ENCODE measurements around the gene GTPBP10.
"Not testable (repeated sequence)": the region's sequence is repeated elsewhere in the genome, so short reads cannot be mapped to it uniquely, and the experiment has no call there.

Gene GTPBP10

GRCh38 chr7:90349305-90349704 lies 2.8 kb downstream of the GTPBP10 start:
- in situ Hi-C loops (cut with MboI; ENCODE audit: low pct_unique_long_range_greater_than_20kb, low sequenced_read_pairs) = no loop called here
- no peak for DNase-seq

DNA sequence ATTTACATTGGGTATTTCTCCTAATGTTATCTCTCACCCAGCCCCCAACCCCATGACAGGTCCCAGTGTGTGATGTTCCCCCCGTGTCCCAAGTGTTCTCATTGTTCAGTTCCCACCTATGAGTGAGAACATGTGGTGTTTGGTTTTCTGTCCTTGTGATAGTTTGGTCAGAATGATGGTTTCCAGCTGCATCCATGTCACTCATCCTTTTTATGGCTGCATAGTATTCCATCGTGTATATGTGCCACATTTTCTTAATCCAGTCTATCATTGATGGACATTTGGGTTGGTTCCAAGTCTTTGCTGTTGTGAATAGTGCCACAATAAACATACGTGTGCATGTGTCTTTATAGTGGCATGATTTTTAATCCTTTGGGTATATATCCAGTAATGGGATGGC lies 3.5 kb downstream of the GTPBP10 start:
- in situ Hi-C loops (cut with MboI; ENCODE audit: low pct_unique_long_range_greater_than_20kb, low sequenced_read_pairs); DNase-seq: not testable (repeated sequence)

DNA sequence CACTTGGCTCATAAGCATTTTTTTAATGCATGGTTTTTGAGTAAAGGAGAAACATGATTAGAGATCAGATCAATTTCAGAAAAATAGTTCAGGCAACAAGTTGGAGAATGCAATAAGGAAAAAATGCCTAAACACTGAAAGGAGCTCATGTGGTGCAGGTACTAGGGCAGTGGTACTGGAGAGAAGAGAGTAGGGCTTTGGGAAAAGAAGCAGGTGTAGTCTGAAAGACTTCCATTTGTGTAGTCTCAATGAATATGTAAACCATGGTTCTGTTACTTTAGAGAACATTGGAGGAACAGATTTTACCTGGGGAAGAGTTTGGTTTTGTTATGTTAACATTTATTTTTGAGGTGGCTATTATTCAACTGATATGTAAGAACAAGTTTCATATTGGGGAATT lies 5.5 kb downstream of the GTPBP10 start:
- in situ Hi-C loops (cut with MboI; ENCODE audit: low pct_unique_long_range_greater_than_20kb, low sequenced_read_pairs) = no loop called here
- DNase-seq = no peak

DNA sequence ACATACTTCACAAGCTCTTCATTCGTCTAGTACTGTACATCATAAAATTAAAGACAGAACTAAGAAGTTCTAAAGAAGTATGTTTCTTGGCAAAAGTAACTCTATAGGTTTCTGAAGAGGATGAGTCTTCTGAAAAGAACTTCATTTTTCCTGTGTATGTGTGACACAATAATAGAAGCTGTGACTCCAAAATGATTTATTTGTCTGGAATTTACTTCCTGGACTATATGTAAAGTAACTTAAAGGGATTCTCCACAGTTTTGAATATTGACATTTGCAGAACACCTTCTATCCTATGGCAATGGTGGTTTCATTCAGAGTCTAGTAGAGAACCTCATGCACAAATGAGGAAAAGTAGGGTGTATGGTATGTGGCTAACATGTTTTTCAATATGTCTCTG lies 36.9 kb downstream of the GTPBP10 start:
- in situ Hi-C loops (cut with MboI; ENCODE audit: low pct_unique_long_range_greater_than_20kb, low sequenced_read_pairs) = no loop called here
- DNase-seq = no peak

DNA sequence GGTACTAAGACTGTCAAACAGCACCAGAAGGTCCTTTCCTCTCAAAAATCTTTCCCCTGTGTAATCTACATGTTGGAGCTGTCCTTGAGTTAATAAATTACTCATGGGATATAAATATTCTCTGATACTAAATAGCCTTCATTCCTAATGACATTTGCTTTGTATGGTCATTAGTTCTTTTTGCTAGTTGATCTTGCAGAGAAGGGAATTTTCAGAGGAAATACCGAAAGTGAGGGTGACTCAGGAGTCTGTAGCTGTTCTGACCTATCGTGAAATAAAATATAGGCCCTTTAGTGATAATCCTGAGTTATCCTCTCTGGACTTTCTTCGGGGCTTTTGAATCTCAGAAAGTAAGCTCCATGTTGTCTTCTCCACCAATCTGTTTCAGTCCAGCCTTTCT lies 37.3 kb downstream of the GTPBP10 start:
- in situ Hi-C loops (cut with MboI; ENCODE audit: low pct_unique_long_range_greater_than_20kb, low sequenced_read_pairs) = no loop called here
- DNase-seq = no peak

GRCh38 chr7:90384433-90384832 lies 37.9 kb downstream of the GTPBP10 start:
- in situ Hi-C loops (cut with MboI; ENCODE audit: low pct_unique_long_range_greater_than_20kb, low sequenced_read_pairs) = no loop called here

GRCh38 chr7:90387470-90388240 lies 41.1 kb downstream of the GTPBP10 start:
- no peak for DNase-seq
- in situ Hi-C loops (cut with MboI; ENCODE audit: low pct_unique_long_range_greater_than_20kb, low sequenced_read_pairs) = no loop called here

More at GRCh38 chr7:90384433-90384832, 37.9 kb downstream of the GTPBP10 start:
- DNase-seq = no peak

DNA sequence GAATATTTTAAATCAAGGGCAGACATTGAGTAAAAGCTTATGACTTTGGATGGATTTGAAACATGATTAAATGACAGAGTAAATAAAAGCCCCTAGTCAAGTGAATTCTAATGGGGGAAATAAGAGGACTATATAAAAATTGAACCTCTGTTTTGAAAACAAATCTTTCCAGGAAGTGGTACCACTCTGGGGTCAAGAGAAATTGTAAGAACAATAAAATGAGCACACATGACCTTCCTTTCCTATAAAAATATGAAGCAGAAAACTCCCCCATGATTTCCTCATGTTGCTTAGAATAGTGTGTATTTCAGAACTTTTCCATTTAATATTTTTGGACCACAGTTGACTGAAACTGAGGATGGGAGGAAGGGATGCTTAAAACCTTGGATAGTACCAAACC lies 44.4 kb downstream of the GTPBP10 start:
- in situ Hi-C loops (cut with MboI; ENCODE audit: low pct_unique_long_range_greater_than_20kb, low sequenced_read_pairs) = no loop called here
- no peak for DNase-seq

GRCh38 chr7:90391488-90391887 lies 45.0 kb downstream of the GTPBP10 start:
- in situ Hi-C loops (cut with MboI; ENCODE audit: low pct_unique_long_range_greater_than_20kb, low sequenced_read_pairs) = no loop called here
- DNase-seq = no peak

DNA sequence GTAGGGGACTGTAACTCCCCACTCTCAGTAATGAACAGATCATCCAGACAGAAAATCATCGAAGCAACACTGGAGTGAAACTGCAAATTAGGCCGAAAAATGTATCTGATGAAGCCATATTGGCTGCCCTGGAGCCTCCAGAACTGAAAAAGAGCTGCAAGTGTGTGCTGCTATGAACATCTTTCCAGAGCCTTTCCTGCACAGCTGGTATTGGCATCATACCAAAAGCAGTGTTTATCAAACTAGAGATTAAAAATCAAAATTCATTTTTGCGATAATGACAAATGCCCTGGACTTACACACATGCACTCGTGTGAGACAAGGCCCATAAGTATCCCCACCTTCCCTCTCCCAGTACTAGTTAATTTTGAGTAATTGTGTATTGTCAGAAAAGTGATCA lies 49.9 kb downstream of the GTPBP10 start:
- no peak for DNase-seq
- in situ Hi-C loops (cut with MboI; ENCODE audit: low pct_unique_long_range_greater_than_20kb, low sequenced_read_pairs) = no loop called here

DNA sequence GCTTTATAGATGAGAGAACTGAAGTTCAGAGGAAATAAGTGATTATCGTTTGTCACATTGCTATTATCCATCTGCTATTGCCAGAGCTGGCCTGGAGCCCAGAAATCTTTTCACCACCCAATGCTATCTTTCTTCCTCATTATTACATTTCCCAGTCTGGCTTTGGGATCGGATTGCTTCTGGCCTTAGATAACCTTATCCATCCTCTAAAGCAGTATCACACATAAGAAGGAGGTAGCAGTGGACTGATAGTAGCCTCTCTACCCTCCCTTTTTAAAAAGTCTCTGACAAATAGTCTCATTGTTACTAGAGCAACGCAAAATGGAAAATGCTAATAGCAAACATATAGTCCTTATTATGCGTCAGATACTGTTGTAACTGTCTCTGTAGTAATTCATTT lies 55.5 kb downstream of the GTPBP10 start:
- DNase-seq = no peak
- in situ Hi-C loops (cut with MboI; ENCODE audit: low pct_unique_long_range_greater_than_20kb, low sequenced_read_pairs) = no loop called here

GRCh38 chr7:90402785-90403173 lies 56.3 kb downstream of the GTPBP10 start:
- in situ Hi-C loops (cut with MboI; ENCODE audit: low pct_unique_long_range_greater_than_20kb, low sequenced_read_pairs) = no loop called here
- DNase-seq = no peak

GRCh38 chr7:90403174-90404113 lies 56.9 kb downstream of the GTPBP10 start, which contains the start of gene CLDN12:
Gene CLDN12, plus strand, starts transcription at chr7:90403461. Its CDS starts 9,216 bp downstream, at chr7:90412677.
- in situ Hi-C loops (cut with MboI; ENCODE audit: low pct_unique_long_range_greater_than_20kb, low sequenced_read_pairs) = no loop called here
- peak; percentile 96 for DNase-seq

- in situ Hi-C loops (cut with MboI; ENCODE audit: low pct_unique_long_range_greater_than_20kb, low sequenced_read_pairs) = no loop called here
- no peak for DNase-seq
These were observed 58.3 kb downstream of the GTPBP10 start for GRCh38 chr7:90404777-90405176.

DNA sequence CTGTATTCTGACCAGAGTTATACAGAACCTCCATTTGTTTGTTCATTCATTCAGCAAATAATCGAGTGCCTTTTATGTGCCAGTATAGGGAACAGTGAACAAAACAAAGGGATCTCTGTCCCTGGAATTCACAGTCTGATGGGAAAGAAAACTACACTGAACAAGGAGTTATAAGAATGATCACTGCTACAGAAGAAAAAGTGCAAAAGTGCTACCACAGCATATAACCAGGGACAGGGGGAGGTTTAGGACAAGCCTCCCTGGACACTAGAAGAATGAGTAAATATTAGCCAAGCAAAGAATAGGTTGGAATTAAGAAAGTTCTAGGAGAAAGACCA lies 60.9 kb downstream of the GTPBP10 start:
- in situ Hi-C loops (cut with MboI; ENCODE audit: low pct_unique_long_range_greater_than_20kb, low sequenced_read_pairs) = no loop called here
- DNase-seq = no peak

DNA sequence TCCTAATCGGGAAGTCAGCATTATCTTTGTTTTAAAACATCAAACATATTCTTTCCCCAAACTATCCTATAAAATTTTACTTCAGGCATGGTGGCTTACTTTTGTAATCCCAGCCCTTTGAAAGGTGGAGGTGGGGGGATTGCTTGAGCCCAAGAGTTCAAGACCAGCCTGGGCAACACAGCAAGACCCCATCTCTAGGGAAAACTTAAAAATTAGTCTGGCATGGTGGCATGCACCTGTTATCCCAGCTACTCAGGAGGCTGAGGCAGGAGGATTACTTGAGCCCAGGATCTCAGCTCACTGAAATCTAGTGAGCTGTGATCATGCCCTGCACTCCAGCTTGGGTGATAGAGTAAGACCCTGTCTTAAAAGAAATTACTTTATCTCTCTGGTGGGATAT lies 61.6 kb downstream of the GTPBP10 start:
- in situ Hi-C loops (cut with MboI; ENCODE audit: low pct_unique_long_range_greater_than_20kb, low sequenced_read_pairs) = no loop called here
- no peak for DNase-seq

- no peak for DNase-seq
- in situ Hi-C loops (cut with MboI; ENCODE audit: low pct_unique_long_range_greater_than_20kb, low sequenced_read_pairs) = no loop called here
These were observed 63.2 kb downstream of the GTPBP10 start for GRCh38 chr7:90409667-90410066.

DNA sequence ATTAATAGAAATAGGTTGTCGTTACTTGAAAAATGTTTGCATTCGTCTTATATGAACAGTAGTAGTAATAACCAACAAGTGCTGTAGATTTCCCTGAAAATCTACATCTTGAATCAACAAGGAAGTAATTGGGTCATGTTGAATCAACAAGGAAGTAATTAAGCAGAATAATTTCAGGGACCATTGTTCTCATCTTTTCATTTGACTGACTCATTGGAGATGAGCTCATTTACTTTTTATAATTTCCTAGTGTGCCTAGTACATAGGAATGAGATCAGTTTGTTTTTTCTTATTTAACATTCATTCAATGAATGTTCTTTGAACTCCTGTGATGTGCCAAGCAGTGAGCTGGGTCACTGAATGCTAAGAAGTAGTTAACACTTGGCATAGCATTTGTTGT lies 65.0 kb downstream of the GTPBP10 start:
- in situ Hi-C loops (cut with MboI; ENCODE audit: low pct_unique_long_range_greater_than_20kb, low sequenced_read_pairs) = no loop called here
- no peak for DNase-seq

DNA sequence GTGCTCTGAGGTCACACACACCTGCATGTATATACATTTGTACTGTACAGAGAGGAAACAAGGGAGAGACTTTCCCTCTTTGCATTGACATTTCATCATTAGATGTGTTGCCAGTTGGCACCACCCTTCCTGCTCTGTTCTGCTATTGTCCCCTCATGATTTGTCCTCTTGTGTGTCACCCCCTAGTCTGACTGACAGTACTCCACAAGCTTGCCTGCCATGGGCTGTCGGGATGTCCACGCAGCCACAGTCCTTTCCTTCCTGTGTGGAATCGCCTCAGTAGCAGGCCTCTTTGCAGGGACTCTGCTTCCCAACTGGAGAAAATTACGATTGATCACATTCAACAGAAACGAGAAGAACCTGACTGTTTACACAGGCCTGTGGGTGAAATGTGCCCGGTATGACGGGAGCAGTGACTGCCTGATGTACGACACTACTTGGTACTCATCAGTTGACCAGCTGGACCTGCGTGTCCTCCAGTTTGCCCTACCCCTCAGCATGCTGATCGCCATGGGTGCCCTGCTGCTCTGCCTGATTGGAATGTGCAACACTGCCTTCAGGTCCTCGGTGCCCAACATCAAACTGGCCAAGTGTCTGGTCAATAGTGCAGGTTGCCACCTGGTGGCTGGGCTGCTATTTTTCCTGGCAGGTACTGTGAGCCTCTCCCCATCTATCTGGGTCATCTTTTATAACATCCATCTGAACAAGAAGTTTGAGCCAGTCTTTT lies 66.1 kb downstream of the GTPBP10 start:
- DNase-seq = peak; percentile 34

DNA sequence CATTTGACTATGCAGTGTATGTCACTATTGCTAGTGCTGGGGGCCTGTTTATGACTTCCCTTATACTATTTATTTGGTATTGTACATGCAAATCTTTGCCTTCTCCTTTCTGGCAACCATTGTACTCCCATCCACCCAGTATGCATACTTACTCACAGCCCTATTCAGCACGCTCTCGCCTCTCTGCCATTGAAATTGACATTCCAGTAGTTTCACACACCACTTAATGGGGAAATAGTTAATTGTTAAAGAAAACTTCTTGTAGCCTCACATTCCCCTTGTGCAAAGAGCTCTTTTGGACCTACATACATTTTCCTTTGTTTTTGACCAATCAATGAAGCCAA lies 66.6 kb downstream of the GTPBP10 start:
- DNase-seq = no peak
- in situ Hi-C loops (cut with MboI; ENCODE audit: low pct_unique_long_range_greater_than_20kb, low sequenced_read_pairs) = no loop called here

More for the DNA sequence above, 66.1 kb downstream of the GTPBP10 start:
- in situ Hi-C loops (cut with MboI; ENCODE audit: low pct_unique_long_range_greater_than_20kb, low sequenced_read_pairs) = no loop called here

Measured in KBM-7 (cell line).